ENCODE measurements around the gene LGI4.

DNA sequence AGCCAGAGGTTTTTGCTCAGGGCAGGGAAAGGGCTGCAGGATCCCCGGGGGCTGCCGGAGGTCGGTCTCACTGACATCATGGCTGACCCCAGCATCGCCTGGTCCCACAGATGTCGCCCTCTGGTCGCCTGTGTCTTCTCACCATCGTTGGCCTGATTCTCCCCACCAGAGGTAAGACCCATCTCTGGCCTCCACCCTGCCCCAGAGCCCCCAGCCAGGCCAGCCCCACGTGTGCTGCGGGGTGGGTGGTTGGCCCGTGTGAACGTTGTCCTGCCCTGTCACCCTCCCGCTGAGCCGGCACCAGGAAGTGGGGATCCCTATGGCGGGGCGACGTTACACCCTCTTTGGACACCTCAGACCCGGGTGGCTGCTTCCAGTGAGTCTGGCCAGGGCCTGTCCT lies 20.6 kb upstream of the LGI4 start:
- TF ChIP-seq CTCF (IDR thresholded peaks at IDR 0.05; ENCODE audit: low read length) (no peak), EZH2phosphoT487 (IDR thresholded peaks at IDR 0.05; ENCODE audit: low read length) (no peak), EZH2 (optimal IDR thresholded peaks at IDR 0.05; ENCODE audit: low read depth, low read length) (no peak)
